ENCODE data around the gene KIF11. TPM values are rescaled to one million over a fixed set of nuclear protein-coding genes. Genes with fewer than 3 reads are reported as not detected.

KIF11 gene
- total and polyA plus RNA-seq, 9 of the 15 experiments (the other 6 are each of a cell fraction or from before 2014, with no cell fraction given), result 11.3 to 54.4 (median 29.2) TPM

GRCh38 chr10:92591550-92592022 is 1.3 kb upstream of the KIF11 start (continued):
- TF ChIP-seq MGA (IDR thresholded peaks at IDR 0.05) (peak; percentile 49; the same call in 1 of the 2 replicates), DPF2 (IDR thresholded peaks at IDR 0.05) (no peak), CBX1 (IDR thresholded peaks at IDR 0.05; ENCODE audit: low read depth) (no peak), ATF2 (CRISPR knock-in tag; IDR thresholded peaks at IDR 0.05) (no peak), ILK (tag; IDR thresholded peaks at IDR 0.05; ENCODE audit: borderline replicate concordance, low read depth) (no peak), CTBP1 (IDR thresholded peaks at IDR 0.05; ENCODE audit: borderline replicate concordance) (peak; percentile 61; the same call in 1 of the 2 replicates), ATF3 (IDR thresholded peaks at IDR 0.05) (no peak), ATF3 (CRISPR knock-in tag; conservative IDR thresholded peaks at IDR 0.05) (no peak), NR2C2 (CRISPR knock-in tag; IDR thresholded peaks at IDR 0.05) (no peak), NR2C2 (tag; IDR thresholded peaks at IDR 0.05) (peak; percentile 72), ATF4 (CRISPR knock-in tag; IDR thresholded peaks at IDR 0.05) (no peak), ZNF316 (IDR thresholded peaks at IDR 0.05) (0 out of 2 replicates have a peak, but pooled peaks have one; percentile 3), BRF1 (IDR thresholded peaks at IDR 0.05; ENCODE audit: borderline replicate concordance, extremely low read depth, insufficient read length) (no peak), CGGBP1 (CRISPR knock-in tag; IDR thresholded peaks at IDR 0.05) (no peak)

Measured in K562 (cell line).